Stimulated activated CD8-positive, alpha-beta memory T cell treated with anti-CD3 and anti-CD28 coated beads, Interleukin-2, amount 100 ng/mL, for 48 hours (primary cell): ENCODE data around the gene GAB3.

ENCODE experiments used
- DNase-seq, 2 donors: peaks; one replicate each; pipeline ENCODE4 v3.0.0-alpha.2; 2020; ENCODE audit warnings: low read depth in 2 of 2

The GAB3 gene

GRCh38 chrX:154751669-154752271 is 893 bp upstream of the GAB3 start:
- no peak for DNase-seq

GRCh38 chrX:154751203-154751668 is 359 bp upstream of the GAB3 start:
- no peak for DNase-seq

- DNase-seq: no peak
These were observed 1.0 kb downstream of the GAB3 start for GRCh38 chrX:154749856-154750255.

- DNase-seq: no peak
These were observed 2.1 kb downstream of the GAB3 start for GRCh38 chrX:154748712-154749339.

- DNase-seq: no peak
These were observed 8.3 kb downstream of the GAB3 start for GRCh38 chrX:154742613-154743012.

- no peak for DNase-seq
These were observed 10.9 kb downstream of the GAB3 start for GRCh38 chrX:154739952-154740465.

- no peak for DNase-seq
These were observed 12.7 kb downstream of the GAB3 start for GRCh38 chrX:154738011-154738738.

- no peak for DNase-seq
These were observed 13.7 kb downstream of the GAB3 start for GRCh38 chrX:154737136-154737535.

- no peak for DNase-seq
These were observed 15.0 kb downstream of the GAB3 start for GRCh38 chrX:154735695-154736393.

GRCh38 chrX:154734061-154734781 is 16.7 kb downstream of the GAB3 start:
- DNase-seq: no peak

- DNase-seq: no peak
These were observed 17.8 kb downstream of the GAB3 start for GRCh38 chrX:154733066-154733425.

GRCh38 chrX:154732421-154733065 is 18.3 kb downstream of the GAB3 start:
- DNase-seq: no peak

- DNase-seq: no peak
These were observed 19.0 kb downstream of the GAB3 start for GRCh38 chrX:154731881-154732280.

- no peak for DNase-seq
These were observed 19.7 kb downstream of the GAB3 start for GRCh38 chrX:154731184-154731583.

GRCh38 chrX:154730253-154730891 is 20.5 kb downstream of the GAB3 start:
- DNase-seq: no peak

- no peak for DNase-seq
These were observed 21.4 kb downstream of the GAB3 start for GRCh38 chrX:154729439-154729838.

GRCh38 chrX:154728431-154729190 is 22.3 kb downstream of the GAB3 start:
- DNase-seq: no peak

- DNase-seq: no peak
These were observed 23.0 kb downstream of the GAB3 start for GRCh38 chrX:154727871-154728270.

- DNase-seq: no peak
These were observed 23.5 kb downstream of the GAB3 start for GRCh38 chrX:154727418-154727817.
